Neural crest cell (in vitro differentiated cells): ENCODE results near the gene NPNT. TPM values are rescaled to one million over a fixed set of nuclear protein-coding genes. Genes with fewer than 3 reads are reported as not detected.

Experiments
- DNase-seq: peaks from one replicate; pipeline ENCODE4 v3.0.0; 2021; ENCODE audit warnings: low read depth, mixed read lengths, low spot score
- H3K27ac Mint-ChIP-seq: one replicate; pipeline ENCODE4 v1.8.0; 2021; ENCODE audit warnings: mild to moderate bottlenecking, mixed read lengths; ENCODE audit not compliant: unreplicated experiment
- H3K27me3 Mint-ChIP-seq: 2 replicates; pipeline ENCODE4 v1.8.0; 2021; ENCODE audit warnings: low read depth, mild to moderate bottlenecking, mixed read lengths
- H3K36me3 Mint-ChIP-seq: 2 replicates; pipeline ENCODE4 v1.8.0; 2021; ENCODE audit warnings: low read depth, mild to moderate bottlenecking, mixed read lengths
- H3K4me1 Mint-ChIP-seq: 2 replicates; pipeline ENCODE4 v1.8.0; 2021; ENCODE audit warnings: mixed read lengths
- H3K4me3 Mint-ChIP-seq: one replicate; pipeline ENCODE4 v1.8.0; 2021; ENCODE audit warnings: mild to moderate bottlenecking, mixed read lengths
- H3K9me3 Mint-ChIP-seq: 2 replicates; pipeline ENCODE4 v1.8.0; 2021; ENCODE audit warnings: mixed read lengths
- total RNA-seq: library from RNA; stranded (reverse); gene quantifications from 2 replicates; pipeline ENCODE4 v1.2.1, GENCODE V29; 2021
- TF ChIP-seq, protein P1 (sequence below): fragments of 200-600 bp; sonication (generic); conservative IDR thresholded peaks from 2 replicates; pipeline ENCODE4 v1.5.0; 2021; ENCODE audit warnings: antibody characterized with exemption, mild to moderate bottlenecking

NPNT gene
- total RNA-seq, 1 donor from 2014 or later = not detected

DNA sequence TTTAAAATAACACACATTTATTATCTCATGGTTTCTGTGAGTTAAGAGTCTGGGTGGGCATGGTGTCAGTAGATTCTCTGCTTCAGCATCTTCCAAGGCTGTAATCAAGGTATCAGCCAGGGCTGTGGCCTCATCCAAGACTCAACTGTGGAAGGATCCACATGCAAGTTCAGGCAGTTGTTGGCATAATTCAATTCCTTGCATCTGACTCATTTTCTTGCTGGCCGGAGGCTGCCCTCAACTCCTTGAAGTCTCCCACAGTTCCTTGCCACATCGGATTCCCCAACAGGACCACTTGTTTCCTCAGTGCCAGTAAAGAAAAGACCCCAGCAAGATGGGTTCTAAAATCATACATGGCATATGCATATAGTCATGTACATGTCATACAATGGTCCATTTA lies 93.4 kb downstream of the NPNT start:
- H3K4me3 Mint-ChIP-seq = no peak overlapping the region
- DNase-seq = no peak
- peaks cover 2% of the 10 kb centered on the region for H3K9me3 Mint-ChIP-seq
- H3K36me3 Mint-ChIP-seq = no peaks in the 10 kb centered on the region
- TF ChIP-seq, protein P1, sequence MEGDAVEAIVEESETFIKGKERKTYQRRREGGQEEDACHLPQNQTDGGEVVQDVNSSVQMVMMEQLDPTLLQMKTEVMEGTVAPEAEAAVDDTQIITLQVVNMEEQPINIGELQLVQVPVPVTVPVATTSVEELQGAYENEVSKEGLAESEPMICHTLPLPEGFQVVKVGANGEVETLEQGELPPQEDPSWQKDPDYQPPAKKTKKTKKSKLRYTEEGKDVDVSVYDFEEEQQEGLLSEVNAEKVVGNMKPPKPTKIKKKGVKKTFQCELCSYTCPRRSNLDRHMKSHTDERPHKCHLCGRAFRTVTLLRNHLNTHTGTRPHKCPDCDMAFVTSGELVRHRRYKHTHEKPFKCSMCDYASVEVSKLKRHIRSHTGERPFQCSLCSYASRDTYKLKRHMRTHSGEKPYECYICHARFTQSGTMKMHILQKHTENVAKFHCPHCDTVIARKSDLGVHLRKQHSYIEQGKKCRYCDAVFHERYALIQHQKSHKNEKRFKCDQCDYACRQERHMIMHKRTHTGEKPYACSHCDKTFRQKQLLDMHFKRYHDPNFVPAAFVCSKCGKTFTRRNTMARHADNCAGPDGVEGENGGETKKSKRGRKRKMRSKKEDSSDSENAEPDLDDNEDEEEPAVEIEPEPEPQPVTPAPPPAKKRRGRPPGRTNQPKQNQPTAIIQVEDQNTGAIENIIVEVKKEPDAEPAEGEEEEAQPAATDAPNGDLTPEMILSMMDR = no peak
- no peaks in the 10 kb centered on the region for H3K4me1 Mint-ChIP-seq
- H3K27me3 Mint-ChIP-seq = no peaks in the 10 kb centered on the region
- H3K27ac Mint-ChIP-seq = no peak overlapping the region

DNA sequence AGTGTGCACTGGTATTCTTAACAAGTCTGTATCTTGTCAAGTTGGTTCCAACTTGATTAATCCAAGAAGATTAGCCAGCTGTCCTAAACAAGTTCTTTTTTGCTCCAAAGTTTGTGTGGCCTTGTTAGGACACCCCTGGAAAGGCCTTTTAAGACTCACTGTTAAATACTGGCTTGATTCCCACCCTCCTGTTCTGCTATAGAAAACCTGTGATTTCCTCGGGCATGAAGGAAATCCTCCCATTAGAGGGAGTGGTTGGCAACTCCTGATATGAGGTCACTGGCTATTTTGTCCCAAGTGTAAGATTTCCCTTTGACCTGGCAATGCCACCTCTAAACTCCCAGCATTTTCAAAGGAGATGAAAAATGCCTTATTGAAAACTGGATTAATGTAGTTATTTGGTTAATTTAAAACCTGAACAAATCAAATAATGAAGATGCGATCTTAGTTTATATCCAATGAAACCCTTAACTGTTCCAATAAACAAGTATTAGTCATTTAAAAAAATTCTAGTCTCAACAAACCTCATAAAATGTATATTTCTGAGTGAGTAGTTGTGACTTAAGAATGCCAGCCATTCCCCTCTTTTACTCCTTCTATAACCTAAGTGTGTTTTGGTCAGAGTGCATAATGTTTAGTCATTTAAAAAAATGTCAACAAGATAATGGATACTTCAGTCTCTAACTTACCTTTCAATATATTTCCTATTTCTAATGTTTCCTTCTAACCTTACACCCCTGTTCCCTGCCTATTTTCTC lies 94.4 kb downstream of the NPNT start:
- TF ChIP-seq, protein P1 = no peak
- H3K36me3 Mint-ChIP-seq = no peaks in the 10 kb centered on the region
- H3K4me3 Mint-ChIP-seq = no peak overlapping the region
- no peaks in the 10 kb centered on the region for H3K4me1 Mint-ChIP-seq
- H3K27me3 Mint-ChIP-seq = no peaks in the 10 kb centered on the region
- peaks cover 2% of the 10 kb centered on the region for H3K9me3 Mint-ChIP-seq
- H3K27ac Mint-ChIP-seq = no peak overlapping the region
- DNase-seq = no peak

DNA sequence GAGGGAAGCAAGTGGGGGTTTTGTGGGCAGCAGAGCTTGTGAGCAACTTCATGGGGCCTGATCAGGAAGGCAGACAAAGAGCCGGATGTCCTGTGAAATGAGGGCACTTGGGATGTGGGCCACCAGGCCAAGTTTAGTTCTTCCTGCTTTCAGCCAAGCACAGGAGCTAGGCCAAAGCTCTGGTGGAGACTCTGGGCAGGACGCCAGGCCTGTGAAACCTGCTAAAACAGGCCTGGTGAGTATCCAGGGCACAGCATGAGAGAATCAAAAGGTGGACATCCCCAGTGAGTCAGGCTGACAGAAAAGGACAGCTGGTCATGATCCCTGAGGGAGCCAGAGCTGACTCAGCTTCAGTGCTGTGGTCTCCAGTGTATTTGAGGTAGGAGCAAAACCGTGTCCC lies 95.7 kb downstream of the NPNT start:
- Mint-ChIP-seq H3K27me3 (no peaks in the 10 kb centered on the region), H3K36me3 (no peaks in the 10 kb centered on the region), H3K9me3 (peaks cover 2% of the 10 kb centered on the region), H3K4me1 (no peaks in the 10 kb centered on the region), H3K4me3 (no peak overlapping the region), H3K27ac (no peak overlapping the region)
- DNase-seq = no peak
- TF ChIP-seq, protein P1 = no peak

DNA sequence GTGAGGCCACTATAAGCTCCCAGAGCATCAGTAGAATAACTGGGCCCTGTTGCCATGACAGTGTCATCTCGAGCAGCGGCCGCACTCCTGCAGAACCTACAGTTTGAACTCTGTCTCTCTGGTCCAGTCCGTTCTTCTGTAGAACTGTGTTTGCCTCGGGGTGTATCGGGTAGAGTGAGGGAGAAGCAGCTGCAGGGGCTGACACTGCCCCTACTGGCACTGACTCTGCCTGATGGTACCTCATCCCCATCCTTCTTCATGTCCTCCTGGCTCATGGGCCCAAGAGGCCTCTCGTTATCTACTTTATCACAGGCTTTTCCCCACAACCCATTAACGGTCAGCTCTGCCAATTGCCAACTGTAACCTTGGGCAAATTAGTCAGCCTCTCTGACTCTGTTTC lies 96.5 kb downstream of the NPNT start:
- no peak overlapping the region for H3K27ac Mint-ChIP-seq
- H3K27me3 Mint-ChIP-seq = no peaks in the 10 kb centered on the region
- no peaks in the 10 kb centered on the region for H3K4me1 Mint-ChIP-seq
- peaks cover 2% of the 10 kb centered on the region for H3K9me3 Mint-ChIP-seq
- no peak for DNase-seq
- TF ChIP-seq, protein P1 = no peak
- H3K4me3 Mint-ChIP-seq = no peak overlapping the region
- no peaks in the 10 kb centered on the region for H3K36me3 Mint-ChIP-seq

DNA sequence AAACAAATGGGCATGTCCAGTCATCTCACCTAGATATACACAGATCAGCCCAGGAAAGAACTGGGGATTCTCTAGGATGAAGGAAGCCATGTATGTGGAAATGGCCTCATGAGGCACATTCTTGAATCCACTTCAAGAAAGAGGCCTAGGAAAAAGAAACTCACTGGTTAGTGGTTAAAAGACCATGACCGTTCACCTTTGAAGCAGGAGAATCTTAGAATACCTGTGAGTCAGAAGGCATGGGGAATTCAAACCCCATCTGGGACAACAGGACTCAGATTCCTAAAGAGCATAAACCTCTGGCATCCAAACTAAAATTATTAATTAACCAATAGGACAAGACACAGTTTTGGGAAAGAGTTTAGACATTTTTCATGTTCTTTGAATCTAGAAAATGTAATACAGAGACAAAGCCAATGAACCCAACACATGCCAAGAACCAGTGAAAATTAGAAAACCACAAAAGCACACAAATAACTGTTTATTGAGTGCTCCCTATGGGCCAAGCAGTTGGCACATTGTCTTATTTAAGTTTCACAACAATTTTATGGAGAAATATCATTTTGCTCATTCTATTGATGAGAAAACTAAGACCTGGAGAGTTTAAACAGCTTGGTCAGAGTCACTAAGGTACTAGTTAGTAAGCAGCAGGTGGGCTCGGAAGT lies 97.5 kb downstream of the NPNT start:
- TF ChIP-seq, protein P1 = no peak
- H3K4me3 Mint-ChIP-seq = no peak overlapping the region
- peaks cover 4% of the 10 kb centered on the region for H3K9me3 Mint-ChIP-seq
- no peaks in the 10 kb centered on the region for H3K4me1 Mint-ChIP-seq
- no peak for DNase-seq
- H3K36me3 Mint-ChIP-seq = no peaks in the 10 kb centered on the region
- no peaks in the 10 kb centered on the region for H3K27me3 Mint-ChIP-seq
- no peak overlapping the region for H3K27ac Mint-ChIP-seq
